Stimulated activated CD4-positive, alpha-beta T cell treated with anti-CD3 and anti-CD28 coated beads, Interleukin-15, amount 100 ng/mL, for 48 hours (primary cell): ENCODE results near the gene JTB.
A peak's percentile ranks its signal among the peaks of the same experiment; 100 is the strongest.
"Not testable (repeated sequence)": the region's sequence is repeated elsewhere in the genome, so short reads cannot be mapped to it uniquely, and the experiment has no call there.

Source experiments
- DNase-seq, 2 donors: peaks; one replicate each; pipeline ENCODE4 v3.0.0-alpha.2; 2020; ENCODE audit warnings: low read depth in 2 of 2

JTB gene

DNA sequence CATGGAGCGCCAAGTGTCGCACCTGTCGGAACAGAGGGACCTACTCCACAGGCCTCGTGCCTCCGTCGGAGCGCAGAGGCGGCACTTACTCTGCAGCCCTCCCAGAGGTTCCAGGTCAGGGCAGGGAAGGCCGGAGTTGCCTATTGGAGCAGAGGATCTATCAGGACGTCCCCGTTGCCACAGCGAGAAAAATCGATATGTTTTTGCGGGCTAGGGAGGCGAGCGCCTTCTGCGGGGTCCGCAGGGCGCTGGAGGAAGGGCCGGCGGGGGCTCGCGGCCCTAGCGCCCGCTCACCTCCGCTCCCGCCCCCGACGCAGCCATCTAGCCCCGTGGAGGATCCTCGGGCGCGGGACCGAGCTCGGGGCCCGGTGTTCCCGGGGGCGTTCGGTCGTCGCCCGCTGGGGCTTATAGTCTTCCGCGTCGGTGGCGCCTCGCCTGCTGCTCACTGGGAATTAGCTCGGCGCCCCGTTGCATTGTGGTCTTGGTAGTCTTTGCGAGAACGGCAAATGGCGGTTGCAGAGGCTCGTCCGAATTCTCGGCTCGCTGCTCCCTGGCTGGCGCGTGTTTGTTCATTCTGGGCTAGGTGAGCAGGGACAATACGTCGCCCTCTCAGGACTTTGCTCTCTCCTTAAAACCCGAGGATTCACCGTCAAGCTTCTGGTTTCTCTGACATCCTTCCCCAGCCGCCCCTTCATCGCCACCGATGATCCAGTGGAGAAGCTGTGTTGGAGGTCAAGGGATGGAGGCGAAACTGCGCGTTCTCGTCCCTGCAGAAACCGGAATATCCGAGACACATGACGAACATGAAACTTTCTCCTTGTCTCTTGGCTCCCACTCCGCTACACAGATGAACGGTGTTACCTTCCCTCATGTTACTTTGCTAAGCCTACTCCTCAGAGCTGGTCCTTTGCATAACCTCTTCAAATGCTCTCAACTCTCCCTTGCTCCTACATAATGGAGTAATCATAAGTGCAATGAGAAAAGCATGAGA, at the start of gene JTB:
TSS of gene JTB (minus strand) at position 425 of the 991 bp plus-strand sequence. CDS start at position 3, 422 bp downstream.
- DNase-seq, result peak; percentile 79 to 82

DNA sequence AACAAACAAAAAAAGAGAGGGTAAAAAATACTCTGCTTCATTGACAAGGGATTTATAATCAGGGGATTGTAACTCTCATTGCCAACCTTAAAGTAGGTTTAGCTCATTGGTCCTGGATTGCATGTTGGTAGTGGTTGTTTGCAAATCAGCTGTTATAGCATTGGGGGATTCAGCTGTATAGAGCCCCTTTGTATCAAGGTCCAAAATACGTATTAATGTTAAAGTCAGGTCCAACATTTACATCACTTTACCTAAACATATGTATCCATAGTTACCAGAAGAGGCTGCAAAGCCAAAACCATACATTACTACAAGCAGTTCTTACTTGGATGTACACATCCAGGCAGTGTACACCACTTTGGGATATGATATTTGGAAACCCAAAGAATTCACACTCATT, 42.5 kb upstream of the JTB start:
- no peak for DNase-seq

DNA sequence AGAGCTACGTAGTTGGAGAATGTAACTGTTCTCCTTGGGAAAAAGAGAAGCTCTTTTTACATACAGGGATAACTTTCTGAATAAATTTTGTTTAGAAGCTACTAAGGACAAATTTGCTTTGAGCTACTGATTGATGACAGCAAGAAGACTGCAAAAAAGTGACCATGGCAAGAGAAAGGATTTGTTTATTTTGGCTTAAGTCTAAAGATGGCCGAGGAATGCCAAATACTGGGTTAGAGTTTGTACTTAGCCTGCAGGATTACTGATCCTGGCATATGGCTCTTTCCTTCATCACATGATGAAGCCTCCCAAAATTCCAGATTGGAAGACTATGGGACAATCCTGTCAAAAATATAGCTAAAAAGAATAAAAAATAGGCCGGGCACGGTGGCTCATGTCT, 41.8 kb upstream of the JTB start:
- DNase-seq, result no peak

DNA sequence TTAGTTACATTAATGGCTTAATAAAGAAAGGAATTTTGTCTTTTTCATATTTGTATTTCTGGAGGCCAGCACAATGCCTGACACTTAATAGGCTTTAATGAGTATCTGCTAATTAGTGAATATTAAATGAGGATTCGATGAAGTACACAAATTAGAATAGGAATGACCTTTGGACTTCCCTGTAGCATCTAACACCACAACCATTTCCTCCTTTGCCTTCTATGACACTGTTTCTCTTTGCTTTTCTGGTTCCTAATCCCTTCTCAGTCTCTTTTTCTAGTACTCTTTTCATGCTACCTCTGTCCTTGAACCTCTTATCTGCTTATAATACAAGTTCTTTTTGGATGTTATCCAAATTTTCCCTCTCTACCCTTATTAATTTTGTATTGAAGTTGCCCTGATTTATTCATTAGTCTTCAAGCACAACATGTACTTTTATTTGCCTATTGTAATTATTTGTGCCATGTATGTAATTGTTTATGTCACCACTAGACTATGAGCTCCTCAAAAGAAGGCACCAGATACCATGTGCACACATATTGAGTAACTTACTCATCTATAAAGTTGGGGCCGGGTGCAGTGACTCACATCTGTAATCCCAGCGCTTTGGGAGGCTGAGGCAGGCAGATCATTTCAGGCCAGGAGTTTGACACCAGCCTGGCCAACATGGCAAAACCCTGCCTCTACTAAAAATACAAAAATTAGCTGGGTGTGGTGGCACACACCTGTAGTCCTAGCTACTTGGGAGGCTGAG, 36.9 kb upstream of the JTB start:
- no peak for DNase-seq

DNA sequence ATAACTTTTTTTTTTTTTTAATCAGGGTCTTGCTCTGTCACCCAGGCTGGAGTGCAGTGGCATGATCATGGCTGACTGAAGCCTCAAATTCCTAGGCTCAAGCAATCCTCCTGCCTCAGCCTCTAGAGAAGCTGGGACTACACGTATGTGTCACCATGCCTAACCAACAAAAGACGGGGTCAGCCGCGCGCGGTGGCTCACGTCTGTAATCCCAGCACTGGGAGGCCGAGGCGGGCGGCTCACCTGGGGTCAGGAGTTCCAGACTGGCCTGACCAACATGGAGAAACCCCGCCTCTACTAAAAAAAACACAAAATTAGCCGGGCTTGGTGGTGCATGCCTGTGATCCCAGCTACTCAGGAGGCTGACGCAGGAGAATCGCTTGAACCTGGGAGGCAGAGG, 35.1 kb upstream of the JTB start:
- DNase-seq, result not testable (repeated sequence)

DNA sequence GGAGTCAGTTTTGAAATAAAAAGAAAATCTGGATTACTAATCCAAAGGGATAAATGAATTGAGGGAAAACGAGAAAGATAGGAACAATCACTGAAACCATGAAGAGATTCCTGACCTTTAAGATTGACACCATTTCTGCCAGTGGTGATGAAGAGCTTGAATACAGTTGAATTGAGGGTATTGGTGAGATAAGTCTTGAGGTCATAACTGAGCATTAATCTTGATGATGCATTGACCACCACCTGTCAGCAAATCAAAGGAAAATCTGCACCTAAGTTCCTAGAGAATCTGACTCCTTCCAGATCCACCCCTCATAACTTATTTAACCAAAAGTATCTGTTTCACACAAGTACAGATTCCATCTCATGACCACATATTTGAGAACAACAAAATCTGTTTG, 34.7 kb upstream of the JTB start:
- DNase-seq, result no peak

DNA sequence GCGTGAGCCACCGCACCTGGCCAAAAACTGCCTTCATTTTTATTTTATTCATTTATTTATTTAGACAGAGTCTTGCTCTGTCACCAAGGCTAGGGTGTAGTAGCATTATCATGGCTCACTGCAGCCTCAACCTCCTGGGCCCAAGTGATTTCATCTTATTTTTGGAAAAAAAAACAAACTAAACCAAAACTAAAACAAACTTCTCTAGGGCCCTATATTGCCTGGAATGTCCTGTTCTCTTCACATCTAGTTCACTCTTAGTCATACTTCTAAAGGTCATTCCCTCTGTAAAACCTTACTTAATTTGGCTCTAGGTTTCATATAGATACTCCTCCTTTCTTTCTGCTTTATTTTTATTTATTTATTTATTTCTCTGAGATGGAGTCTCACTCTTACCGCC, 28.7 kb upstream of the JTB start:
- DNase-seq, result no peak

DNA sequence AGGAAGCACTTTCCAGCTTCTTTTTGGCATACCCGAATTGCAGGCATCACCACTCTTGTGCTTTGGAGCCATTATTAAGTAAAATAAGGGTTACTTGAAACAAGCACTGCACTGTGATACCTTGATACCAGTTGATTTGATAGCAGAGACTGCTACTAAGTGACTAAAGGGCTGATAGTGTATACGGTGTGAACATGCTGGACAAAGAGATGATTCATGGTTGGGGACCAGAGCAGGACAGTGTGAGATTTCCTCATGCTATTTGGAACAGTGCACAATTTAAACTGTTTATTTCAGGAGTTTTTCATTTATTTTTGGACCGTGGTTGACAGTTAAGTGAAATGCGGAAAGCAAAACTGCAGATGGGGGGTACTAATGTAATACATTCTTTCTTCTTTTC, 22.9 kb upstream of the JTB start:
- no peak for DNase-seq

DNA sequence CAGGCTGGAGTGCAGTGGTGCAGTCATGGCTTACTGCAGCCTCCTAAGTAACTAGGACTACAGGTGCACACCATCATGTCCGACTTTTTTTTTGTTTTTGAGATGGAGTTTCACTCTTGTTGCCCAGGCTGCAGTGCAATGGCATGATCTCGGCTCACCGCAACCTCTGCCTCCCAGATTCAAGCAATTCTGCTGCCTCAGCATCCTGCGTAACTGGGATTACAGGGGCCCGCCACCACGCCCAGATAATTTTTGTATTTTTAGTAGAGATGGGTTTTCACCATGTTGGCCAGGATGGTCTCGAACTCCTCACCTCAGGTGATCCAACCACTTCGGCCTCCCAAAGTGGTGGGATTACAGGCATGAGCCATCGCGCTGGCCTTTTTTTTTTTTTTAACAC, 19.4 kb upstream of the JTB start:
- not testable (repeated sequence) for DNase-seq

DNA sequence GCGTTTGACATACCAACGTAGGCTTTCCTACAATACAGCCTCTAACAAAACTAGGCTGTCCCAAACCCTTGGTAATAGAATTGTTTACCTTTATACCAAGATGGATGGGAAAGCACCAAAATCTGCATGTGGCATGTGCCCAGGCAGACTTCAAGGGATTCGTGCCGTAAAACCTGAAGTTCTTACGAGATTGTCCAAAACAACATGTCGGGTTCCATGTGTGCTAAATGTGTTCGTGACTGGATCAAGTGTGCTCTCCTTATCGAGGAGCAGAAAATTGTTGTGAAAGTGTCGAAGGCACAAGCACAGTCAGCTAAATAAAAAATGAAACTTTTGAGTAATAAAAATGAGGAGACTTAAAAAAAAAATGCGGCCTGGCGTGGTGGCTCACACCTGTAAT, 18.2 kb upstream of the JTB start:
- DNase-seq, result no peak

DNA sequence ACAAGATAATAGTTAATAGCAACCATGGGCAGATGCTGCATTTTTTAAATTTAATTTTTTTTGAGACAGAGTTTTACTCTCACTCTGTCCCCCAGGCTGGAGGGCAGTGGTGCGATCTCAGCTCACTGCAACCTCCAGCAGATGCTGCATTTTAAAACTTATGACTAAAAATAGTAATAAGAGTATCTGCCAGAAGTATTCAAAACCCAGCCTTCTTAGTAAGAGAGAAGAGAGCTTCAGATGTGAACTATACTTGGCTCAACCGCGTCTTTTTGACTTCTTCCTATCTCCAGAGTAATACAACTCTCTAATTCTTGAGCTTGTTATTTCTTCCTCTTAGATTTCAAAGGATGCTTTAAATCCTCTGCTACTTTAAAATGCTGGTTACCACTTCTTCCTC, 17.7 kb upstream of the JTB start:
- DNase-seq, result no peak

DNA sequence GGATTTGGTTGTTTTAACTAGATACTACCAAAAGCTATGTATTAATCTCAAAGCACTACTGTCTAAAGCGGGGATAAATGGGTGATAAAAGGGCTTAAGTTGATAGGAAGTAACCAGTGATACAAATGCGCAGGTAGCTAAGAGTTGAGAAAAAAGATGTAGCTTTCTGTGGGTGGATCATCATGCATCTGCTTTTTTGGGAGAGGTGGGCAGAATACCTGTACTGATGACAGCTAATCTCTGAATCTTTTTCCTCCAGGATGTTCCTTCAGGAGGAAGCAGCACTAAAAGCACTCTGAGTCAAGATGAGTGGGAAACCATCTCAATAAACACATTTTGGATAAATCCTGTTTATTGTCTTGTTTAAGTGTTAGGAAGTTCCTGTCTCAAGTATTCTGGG, 14.3 kb upstream of the JTB start:
- no peak for DNase-seq

DNA sequence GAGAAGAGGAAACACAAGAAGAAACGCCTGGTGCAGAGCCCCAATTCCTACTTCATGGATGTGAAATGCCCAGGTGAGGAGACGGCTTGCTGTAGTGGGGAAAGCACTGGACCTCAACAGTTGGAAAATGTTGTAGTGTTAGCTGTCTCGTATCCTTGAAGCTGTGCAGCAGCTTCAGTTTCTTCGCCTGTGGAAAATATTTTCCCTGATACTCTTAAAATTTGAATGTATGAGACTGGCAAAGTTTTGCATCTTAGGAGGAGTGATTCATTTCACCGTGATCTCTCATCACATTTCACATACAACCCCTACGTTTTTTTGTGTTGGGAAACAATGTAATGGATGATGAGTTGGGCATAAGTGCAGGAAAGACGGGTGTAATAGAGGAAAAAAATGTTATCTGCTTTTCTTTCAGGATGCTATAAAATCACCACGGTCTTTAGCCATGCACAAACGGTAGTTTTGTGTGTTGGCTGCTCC, 13.7 kb upstream of the JTB start:
- no peak for DNase-seq

DNA sequence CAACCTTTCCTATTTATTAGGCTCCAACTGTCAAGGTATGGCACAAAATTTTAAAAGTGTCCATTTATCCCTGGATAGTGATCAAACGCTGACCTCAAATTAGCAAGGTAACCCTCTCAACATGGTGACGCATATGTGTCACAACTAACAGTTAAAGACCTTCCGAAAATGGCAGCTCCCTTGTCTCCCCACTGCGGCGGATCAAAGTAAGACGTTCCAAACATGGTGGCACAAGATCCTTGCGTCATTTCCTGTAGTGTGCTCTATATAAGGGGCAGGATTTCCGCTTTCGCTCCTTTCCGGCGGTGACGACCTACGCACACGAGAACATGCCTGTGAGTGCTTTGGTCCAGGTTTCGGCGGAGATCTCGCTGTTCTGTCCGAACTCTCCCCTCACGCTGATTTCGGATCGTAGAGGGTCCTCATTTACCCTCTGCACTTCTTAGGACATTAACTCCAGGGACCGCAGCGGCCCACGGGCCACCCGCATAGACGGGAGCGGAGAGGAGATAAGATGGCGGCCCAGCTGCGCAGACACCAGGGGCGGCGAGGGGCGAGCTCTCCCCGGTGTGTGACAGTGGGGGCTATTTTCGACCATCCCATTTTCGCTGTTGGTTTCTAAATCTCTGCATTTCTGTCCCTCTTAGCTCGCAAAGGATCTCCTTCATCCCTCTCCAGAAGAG, 13.1 kb upstream of the JTB start, which contains the start of gene RPS27:
TSS of gene RPS27 (plus strand) at position 295 of the 683 bp plus-strand sequence. CDS start at position 330, 35 bp downstream.
- DNase-seq, result peak; percentile 81 to 84

DNA sequence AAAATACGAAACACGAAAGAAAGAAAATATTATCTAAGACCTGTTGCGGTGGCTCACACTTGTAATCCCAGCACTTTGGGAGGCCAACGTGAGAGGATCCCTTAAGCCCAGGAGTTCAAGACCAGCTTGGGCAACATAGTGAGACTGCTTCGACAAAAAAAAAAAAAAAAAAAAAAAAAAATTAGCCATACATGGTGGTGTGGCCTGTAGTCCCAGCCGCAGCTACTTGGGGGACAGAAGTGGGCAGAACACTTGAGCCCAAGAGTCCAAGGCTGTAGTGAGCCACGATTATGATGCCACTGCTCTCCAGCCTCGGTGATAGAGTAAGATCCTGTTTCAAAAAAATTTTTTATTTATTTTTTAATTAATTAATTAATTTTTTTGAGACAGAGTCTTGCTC, 10.1 kb upstream of the JTB start:
- no peak for DNase-seq

DNA sequence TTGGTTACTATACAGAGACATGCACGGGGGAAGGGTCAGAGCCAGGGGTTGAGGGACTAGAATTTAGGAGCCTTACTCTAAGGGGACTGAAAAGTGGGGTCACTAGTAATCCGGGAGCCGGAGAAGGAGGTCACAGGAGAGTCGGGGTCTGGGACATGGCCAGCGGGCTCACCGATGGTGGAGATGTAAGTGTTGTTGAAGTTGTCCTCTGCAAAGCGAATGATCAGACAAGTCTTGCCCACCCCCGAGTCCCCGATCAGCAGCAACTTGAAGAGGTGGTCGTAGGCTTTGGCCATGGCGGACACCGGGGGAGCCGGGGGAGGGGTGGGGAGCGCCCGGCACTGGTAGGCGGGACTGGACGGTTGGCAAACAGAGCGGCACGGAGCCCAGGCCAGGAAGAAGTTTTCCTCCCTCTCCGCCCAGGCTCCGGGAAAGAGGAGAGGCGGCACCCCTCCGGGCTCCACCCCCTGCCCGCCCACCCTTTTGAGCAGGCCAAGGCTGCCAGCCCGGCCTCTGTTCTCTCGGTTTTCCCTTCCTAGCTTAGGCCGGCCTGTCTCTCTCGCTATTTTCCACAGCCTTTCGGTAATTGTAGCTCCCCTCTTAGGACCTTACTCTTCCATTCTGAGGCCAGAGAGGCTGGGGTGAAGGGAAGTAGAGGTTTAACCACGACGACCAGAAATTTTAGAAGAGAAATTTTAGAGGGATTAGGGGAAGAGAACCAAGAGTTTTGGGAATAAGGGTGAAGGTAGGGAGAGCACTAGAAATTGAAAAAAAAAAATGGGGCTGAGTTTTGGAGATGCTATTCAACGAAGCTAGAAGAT, 8.7 kb upstream of the JTB start, which contains the start of gene RAB13:
TSS of gene RAB13 (minus strand) at position 399 of the 821 bp plus-strand sequence. CDS start at position 296, 103 bp downstream.
- DNase-seq, result no peak

DNA sequence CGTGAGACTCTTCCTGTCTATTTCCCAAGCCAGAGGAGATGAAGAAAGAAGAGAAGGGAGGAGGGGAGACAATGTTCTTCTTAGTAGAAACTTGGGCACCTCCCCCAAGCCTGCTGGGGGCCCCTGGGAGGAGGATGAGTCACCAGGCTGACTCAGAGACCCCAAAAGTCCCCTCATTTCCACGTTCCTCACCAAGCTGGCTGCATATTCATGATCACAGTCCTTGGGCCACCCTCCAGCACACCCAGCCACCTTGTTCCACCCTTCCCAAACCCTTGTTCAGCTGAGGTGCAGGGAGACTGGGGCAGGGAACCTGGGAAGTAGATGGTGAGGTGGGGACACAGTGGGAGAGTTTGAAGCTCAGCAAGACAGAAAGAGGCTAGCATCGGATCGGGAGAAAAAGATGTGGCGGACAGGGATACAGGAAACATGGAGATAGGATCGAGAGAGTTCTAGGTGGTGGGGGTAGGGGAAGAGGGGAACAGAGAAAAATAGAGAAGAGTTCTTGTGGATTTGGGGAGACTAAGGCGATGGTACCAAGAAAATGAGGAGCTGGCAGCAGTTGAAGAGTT, 8.0 kb upstream of the JTB start:
- no peak for DNase-seq

DNA sequence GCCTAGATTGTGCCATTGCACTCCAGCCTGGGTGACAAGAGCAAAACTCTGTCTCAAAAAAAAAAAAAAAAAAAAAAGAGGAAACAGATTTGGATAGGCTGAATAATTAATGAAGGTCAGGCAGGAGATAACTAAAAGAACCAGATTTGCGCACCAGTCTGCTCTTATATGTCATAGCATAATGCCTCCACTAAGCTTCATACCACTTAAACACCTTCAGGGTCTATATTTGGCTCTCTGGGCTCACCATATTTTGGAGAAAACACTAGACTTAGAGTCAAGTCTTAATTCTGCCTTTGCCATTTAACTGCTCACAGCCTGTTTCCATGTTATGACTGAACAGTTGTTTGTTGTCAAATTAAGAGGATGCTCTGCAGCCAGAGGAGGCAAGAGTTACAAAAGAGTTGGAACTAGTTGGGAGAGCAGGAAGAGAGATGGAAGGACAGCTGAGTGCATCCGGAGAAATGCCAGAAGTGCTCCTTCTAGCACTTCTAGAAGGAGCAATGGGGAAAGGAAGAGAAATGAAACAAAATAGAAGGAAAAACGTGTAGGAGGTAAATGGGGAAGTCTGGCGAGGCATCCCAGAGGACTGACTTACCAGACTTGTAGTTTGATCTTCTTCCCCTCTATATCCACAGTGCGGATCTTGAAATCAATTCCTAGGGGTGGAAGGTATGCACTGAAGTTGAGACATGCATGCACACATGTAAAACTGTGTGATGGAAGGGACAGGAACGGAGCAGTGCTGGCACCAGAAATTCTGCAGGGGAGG, 6.8 kb upstream of the JTB start:
- no peak for DNase-seq

DNA sequence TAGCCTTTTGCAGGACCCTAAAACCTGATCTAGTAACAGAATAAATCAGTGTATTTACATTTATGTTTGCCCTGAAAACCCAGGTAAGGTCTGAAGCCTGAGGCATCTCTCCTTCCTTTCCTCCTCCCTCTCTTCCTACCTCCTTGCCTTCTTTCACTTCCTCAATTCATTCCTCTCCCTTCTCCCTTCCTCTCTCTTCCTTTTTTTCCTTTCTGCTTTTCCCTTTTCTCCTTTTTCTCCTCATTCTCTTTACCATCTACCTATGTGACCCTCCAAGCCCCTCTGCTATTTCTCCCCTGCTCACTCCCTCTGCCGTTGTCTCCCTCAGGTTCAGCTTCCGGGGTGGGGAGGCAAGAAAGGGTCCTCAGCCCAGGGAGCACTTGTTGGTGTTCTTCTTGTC, 4.3 kb upstream of the JTB start:
- not testable (repeated sequence) for DNase-seq

DNA sequence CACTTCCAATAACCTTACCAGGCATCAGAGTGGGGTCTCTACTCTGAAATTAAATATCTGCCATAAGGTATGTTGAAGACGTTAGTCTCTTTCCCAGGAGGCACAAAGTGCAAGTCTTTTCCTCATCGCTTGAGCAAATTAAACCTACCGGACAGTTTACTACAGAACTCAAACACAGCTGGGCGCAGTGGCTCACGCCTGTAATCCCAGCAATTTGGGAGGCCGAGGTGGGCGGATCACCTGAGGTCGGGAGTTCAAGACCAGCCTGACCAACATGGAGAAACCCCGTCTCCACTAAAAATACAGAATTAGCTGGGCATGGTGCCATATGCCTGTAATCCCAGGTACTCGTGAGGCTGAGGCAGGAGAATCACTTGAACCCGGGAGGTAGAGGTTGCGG, 1.6 kb upstream of the JTB start:
- not testable (repeated sequence) for DNase-seq
